HepG2 (cell line): ENCODE measurements around the gene SLC6A6. TPM values are rescaled to one million over a fixed set of nuclear protein-coding genes. Genes with fewer than 3 reads are reported as not detected.

Source experiments
- ATAC-seq: fragments of 200-7000 bp; cut with Tn5 transposase; 3 replicates; pipeline ENCODE4 v1.9.1; 2020; ENCODE audit warnings: mild to moderate bottlenecking, moderate library complexity
- BruUV-seq: library from RNA; stranded (reverse); fragments of 400-500 nt; replicated peaks from 2 replicates; lab custom pipeline; 2021; lab: Mats Ljungman, UMichigan
- CTCF ChIA-PET: fragments of 300-600 bp; formaldehyde crosslinking; extraction: SDS; loops from one replicate; lab custom pipeline; 2021; ENCODE audit warnings: low total read pairs, inconsistent platforms, low intra/inter-chr PET ratio; lab: Yijun Ruan, JAX
- POLR2A ChIA-PET: fragments of 350-600 bp; sonication (Branson Sonifier 250); formaldehyde crosslinking; loops from one replicate; lab custom pipeline; 2020; ENCODE audit warnings: antibody characterized with exemption, inconsistent platforms; lab: Yijun Ruan, JAX
- DNase-seq: peaks from one replicate; pipeline ENCODE4 v3.0.0-alpha.2; 2015; ENCODE audit warnings: low spot score
- FAIRE-seq: peaks from 3 replicates; lab custom pipeline; 2011; peaks lifted over from hg19 to GRCh38; lab: Jason Lieb, UNC
- H2AFZ ChIP-seq: one replicate; pipeline ENCODE4 v1.6.1; 2011; ENCODE audit warnings: low read length, inconsistent platforms
- H3K27ac ChIP-seq: fragments of 300-600 bp; 3 replicates; pipeline ENCODE4 v1.8.0; 2011; ENCODE audit warnings: mixed run types, mild to moderate bottlenecking, mixed read lengths, low read length, inconsistent platforms; ENCODE audit not compliant: insufficient read depth; ENCODE audit errors: extremely low read length
- H3K27me3 ChIP-seq, 2 experiments: fragments of 200-600 bp in 1 of 2; 2 replicates in 1 of 2; 3 replicates in 1 of 2; pipeline versions ENCODE4 v1.6.0 to v1.8.0; 2011; ENCODE audit warnings: low read length in 2 of 2, mild to moderate bottlenecking in 2 of 2, moderate library complexity in 2 of 2, inconsistent platforms in 1 of 2; ENCODE audit not compliant: insufficient read depth in 2 of 2, control insufficient read depth in 1 of 2
- H3K36me3 ChIP-seq, 2 experiments: fragments of 200-600 bp in 1 of 2; replicated peaks in 1 of 2; 2 replicates in 1 of 2; 3 replicates in 1 of 2; pipeline versions ENCODE4 v1.5.1 to v1.8.0; 2011; ENCODE audit warnings: low read length in 2 of 2, inconsistent platforms in 1 of 2; ENCODE audit not compliant: insufficient read depth in 2 of 2, control insufficient read depth in 1 of 2
- H3K4me1 ChIP-seq: 2 replicates; pipeline ENCODE4 v1.5.1; 2012; ENCODE audit warnings: low read length, inconsistent platforms; ENCODE audit not compliant: insufficient read depth
- H3K4me2 ChIP-seq: 2 replicates; pipeline ENCODE4 v1.6.0; 2011; ENCODE audit warnings: low read depth, low read length, inconsistent platforms
- H3K4me3 ChIP-seq, 3 experiments: fragments of 200-600 bp in 1 of 3; sonication (generic), shearing (Covaris generic) in 1 of 3; replicated peaks in 1 of 3; 2 replicates each; pipeline ENCODE4 v1.5.1; 2011 to 2016; ENCODE audit warnings: low read length in 3 of 3, inconsistent platforms in 2 of 3, low read depth in 2 of 3, mild to moderate bottlenecking in 2 of 3, control low read depth in 1 of 3, mixed read lengths in 1 of 3; ENCODE audit not compliant: insufficient read depth in 1 of 3
- H3K79me2 ChIP-seq: one replicate; pipeline ENCODE4 v1.6.1; 2011; ENCODE audit warnings: low read length, inconsistent platforms; ENCODE audit not compliant: insufficient read depth
- H3K9ac ChIP-seq: 2 replicates; pipeline ENCODE4 v1.6.0; 2011; ENCODE audit warnings: mild to moderate bottlenecking, low read depth, low read length, inconsistent platforms; ENCODE audit not compliant: insufficient read depth
- H3K9me3 ChIP-seq: 2 replicates; pipeline ENCODE4 v1.5.1; 2012; ENCODE audit warnings: mild to moderate bottlenecking, low read length
- H4K20me1 ChIP-seq: 2 replicates; pipeline ENCODE4 v1.6.0; 2011; ENCODE audit warnings: inconsistent platforms, mild to moderate bottlenecking, low read length, moderate library complexity; ENCODE audit not compliant: insufficient read depth
- ARID3A ChIP-seq: IDR thresholded peaks from 2 replicates; pipeline ENCODE4 v1.6.1; 2012; ENCODE audit warnings: low read depth, low read length, improper control_type of control experiment
- DNMT1 ChIP-seq: sonication (generic); formaldehyde crosslinking; IDR thresholded peaks from 2 replicates; pipeline ENCODE4 v1.5.1; 2020; ENCODE audit warnings: mild to moderate bottlenecking, missing genetic modification reagents
- EED ChIP-seq: sonication (generic); formaldehyde crosslinking; IDR thresholded peaks from 2 replicates; pipeline ENCODE4 v1.5.0; 2020; ENCODE audit warnings: mild to moderate bottlenecking, missing genetic modification reagents
- HNRNPL ChIP-seq: fragments of 200-400 bp; formaldehyde crosslinking; IDR thresholded peaks from 2 replicates; pipeline ENCODE4 v1.6.1; 2017; ENCODE audit warnings: mild to moderate bottlenecking, low read depth, low read length
- KDM1A ChIP-seq: IDR thresholded peaks from 2 replicates; pipeline ENCODE4 v1.6.1; 2016; ENCODE audit warnings: missing compliant biosample characterization
- NFYC ChIP-seq: IDR thresholded peaks from 2 replicates; pipeline ENCODE4 v1.6.1; 2016; ENCODE audit warnings: missing genetic modification reagents, missing compliant biosample characterization
- SUZ12 ChIP-seq: fragments of 150-350 bp; IDR thresholded peaks from 2 replicates; pipeline ENCODE4 v1.6.1; 2014; ENCODE audit warnings: low read depth, low read length
- WGBS: methylation state at CpG from one replicate; pipeline ENCODE4 v1.1.6; 2017; ENCODE audit warnings: low lambda C conversion rate; 5-methylcytosine and 5-hydroxymethylcytosine counted together
- in situ Hi-C: cut with HindIII; loops from 2 replicates; pipeline ENCODE4 v1.10.0; 2017; ENCODE audit warnings: low pct_unique_long_range_greater_than_20kb; ENCODE audit not compliant: extremely low pct_ligation_motif_present
- intact Hi-C: fragments of 100-400 bp; cut with micrococcal nuclease; formaldehyde crosslinking; loops from one replicate; pipeline ENCODE4 v1.10.0; 2022; ENCODE audit not compliant: unreplicated experiment
- polyA plus RNA-seq, 8 experiments: library from polyadenylated mRNA; depleted of rRNA in 3 of 8; stranded (reverse) in 7 of 8; unstranded in 1 of 8; fragments of >200 nt; fragmentation: Illumina TruSeq in 4 of 8; extraction: Trizol in 4 of 8; gene quantifications; 2 replicates each; pipeline versions ENCODE4 v1.2.1 to v1.2.3, GENCODE V29; 2011 to 2016; ENCODE audit warnings: low read depth in 4 of 8, missing spikeins in 1 of 8, mixed read lengths in 1 of 8; ENCODE audit not compliant: insufficient read depth in 1 of 8
- total RNA-seq, 5 experiments: library from RNA; depleted of rRNA; stranded (reverse); fragments of >200 nt; fragmentation: Illumina TruSeq; extraction: Trizol; gene quantifications; 2 replicates each; pipeline ENCODE4 v1.2.3, GENCODE V29; 2016; ENCODE audit warnings: low read depth in 1 of 5
- TF ChIP-seq, protein P1 (sequence below): sonication (generic); formaldehyde crosslinking; IDR thresholded peaks from 2 replicates; pipeline ENCODE4 v1.8.1; 2023; ENCODE audit warnings: mild to moderate bottlenecking, missing genetic modification reagents

Gene SLC6A6
- total and polyA plus RNA-seq, 2 of the 13 experiments (the other 11 are each of a cell fraction or from before 2014, with no cell fraction given), result 14.1 to 20.7 TPM

- CTCF ChIA-PET, result no interaction called here
- Histone ChIP-seq H4K20me1 (peaks cover 3% of the 10 kb centered on the region; the same call in 1 of the 2 replicates), H3K79me2 (peaks cover 7% of the 10 kb centered on the region), H3K9me3 (no peaks in the 10 kb centered on the region), H3K9ac (no peak overlapping the region), H3K4me3 (no peak overlapping the region), H3K36me3 (peaks cover 1 to 3% of the 10 kb centered on the region in 2 experiments; a peak in 3 of 5 replicates), H2AFZ (no peak overlapping the region), H3K4me2 (no peak overlapping the region), H3K27ac (no peak overlapping the region), H3K4me1 (peaks cover 45% of the 10 kb centered on the region), H3K27me3 (no peaks in the 10 kb centered on the region)
- in situ Hi-C loops (no loop called here), intact Hi-C loops (no loop called here)
- TF ChIP-seq, protein P1, sequence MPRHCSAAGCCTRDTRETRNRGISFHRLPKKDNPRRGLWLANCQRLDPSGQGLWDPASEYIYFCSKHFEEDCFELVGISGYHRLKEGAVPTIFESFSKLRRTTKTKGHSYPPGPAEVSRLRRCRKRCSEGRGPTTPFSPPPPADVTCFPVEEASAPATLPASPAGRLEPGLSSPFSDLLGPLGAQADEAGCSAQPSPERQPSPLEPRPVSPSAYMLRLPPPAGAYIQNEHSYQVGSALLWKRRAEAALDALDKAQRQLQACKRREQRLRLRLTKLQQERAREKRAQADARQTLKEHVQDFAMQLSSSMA (CRISPR knock-in tag), result no peak
- TF ChIP-seq KDM1A (CRISPR knock-in tag), result no peak
- no peak for TF ChIP-seq NFYC (CRISPR knock-in tag)
- TF ChIP-seq DNMT1 (CRISPR knock-in tag), result no peak
- no peak for TF ChIP-seq ARID3A
- TF ChIP-seq SUZ12, result no peak
- 0 out of 2 replicates have a peak, but pooled peaks have one; percentile 51 for TF ChIP-seq HNRNPL
- TF ChIP-seq EED (CRISPR knock-in tag), result no peak
- BruUV-seq, result no TSS peak
- POLR2A ChIA-PET, result no interaction called here
- 94% methylated on average over 12 of the region's 12 CpGs for WGBS
- DNase-seq, result no peak
- no peak for ATAC-seq
- no peak for FAIRE-seq
These were observed 32.2 kb downstream of the SLC6A6 start for GRCh38 chr3:14434498-14435151.
